Endothelial cell of umbilical vein (primary cell): ENCODE results near the gene MR1.

Experiments
- CTCF ChIP-seq, 2 donors: IDR thresholded peaks; 1 replicate in 1 of 2; 2 replicates in 1 of 2; pipeline ENCODE4 v1.5.1; 2011; ENCODE audit warnings: low read length in 2 of 2, mild to moderate bottlenecking in 2 of 2, moderate library complexity in 2 of 2, control low read depth in 1 of 2, inconsistent platforms in 1 of 2, low read depth in 1 of 2; ENCODE audit not compliant: insufficient read depth in 1 of 2; ENCODE audit errors: extremely low read depth in 1 of 2
- EZH2 ChIP-seq: IDR thresholded peaks from 2 replicates; pipeline ENCODE4 v1.6.1; 2012; ENCODE audit warnings: borderline replicate concordance, low read depth, mild to moderate bottlenecking, moderate library complexity, low read length, inconsistent platforms; ENCODE audit not compliant: severe bottlenecking
- FOS ChIP-seq: IDR thresholded peaks from 2 replicates; pipeline ENCODE4 v1.6.1; 2011; ENCODE audit warnings: mild to moderate bottlenecking, low read length, moderate library complexity, borderline replicate concordance; ENCODE audit not compliant: insufficient read depth
- MAX ChIP-seq: IDR thresholded peaks from 2 replicates; pipeline ENCODE4 v1.6.1; 2011; ENCODE audit not compliant: insufficient read depth, insufficient read length
- MYC ChIP-seq: IDR thresholded peaks from one replicate; pipeline ENCODE4 v1.6.1; 2011; ENCODE audit warnings: mild to moderate bottlenecking, low read depth, low read length
- POLR2A ChIP-seq: IDR thresholded peaks from 2 replicates; pipeline ENCODE4 v1.6.1; 2012; ENCODE audit warnings: low read depth, mild to moderate bottlenecking, control low read depth, low read length
- POLR2AphosphoS5 ChIP-seq: IDR thresholded peaks from 2 replicates; pipeline ENCODE4 v1.6.1; 2012; ENCODE audit warnings: low read depth, mild to moderate bottlenecking, control low read depth, low read length, moderate library complexity; ENCODE audit not compliant: insufficient read depth

- TF ChIP-seq POLR2A (no peak), CTCF (IDR thresholded peaks at IDR 0.05; ENCODE audit: extremely low read depth in 1 of 2, insufficient read depth in 1 of 2, low read depth in 1 of 2, low read length in 2 of 2) (no peak), EZH2 (no peak), FOS (no peak), POLR2AphosphoS5 (no peak), MYC (no peak), MAX (no peak)
Measured at GRCh38 chr1:181103399-181103798, 69.6 kb downstream of the MR1 start.
